MV-4-11 (cell line): Measurements from ENCODE around the gene BRD2.

Experiments
- DNase-seq: peaks from one replicate; lab custom pipeline; 2025; lab: John Stamatoyannopoulos, UW

The BRD2 gene

DNA sequence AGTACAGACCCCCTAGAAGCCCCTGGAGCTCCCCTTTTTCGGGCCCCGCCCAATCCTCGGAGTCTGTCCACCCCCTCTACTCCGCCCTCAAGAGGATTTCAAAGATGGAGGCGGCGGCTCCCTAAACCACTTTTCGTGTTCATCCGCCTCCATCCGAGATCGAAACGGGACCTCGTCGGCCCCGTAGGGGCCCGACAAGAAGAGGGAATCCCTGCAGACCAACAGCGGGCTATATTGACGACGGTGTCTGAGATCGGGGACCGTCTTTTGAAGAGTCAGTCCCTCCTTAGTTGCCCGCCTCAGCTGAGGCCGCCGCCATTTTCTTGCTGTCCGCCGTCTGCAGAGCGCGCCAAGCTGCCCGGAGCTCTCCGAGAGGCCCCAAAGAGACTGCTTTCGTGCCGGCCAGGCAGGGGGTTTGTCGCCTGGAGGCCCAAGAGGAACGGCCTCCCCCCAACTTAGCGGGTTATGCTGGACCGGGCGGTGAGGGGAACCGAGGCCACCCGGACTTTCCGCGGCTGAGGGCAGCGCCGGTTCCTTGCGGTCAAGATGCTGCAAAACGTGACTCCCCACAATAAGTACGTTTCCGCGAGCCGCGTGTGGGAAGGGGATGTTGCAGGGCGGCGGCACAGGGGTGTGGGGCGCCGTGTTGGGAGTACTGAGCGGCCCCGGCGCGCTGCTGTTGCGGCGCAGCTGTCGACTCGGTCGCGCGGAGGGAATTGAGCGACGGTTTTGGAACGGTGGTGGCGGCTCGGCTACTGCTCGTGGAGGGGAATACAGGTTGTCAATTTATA is 4.2 kb downstream of the BRD2 start:
- DNase-seq: peak; percentile 48

DNA sequence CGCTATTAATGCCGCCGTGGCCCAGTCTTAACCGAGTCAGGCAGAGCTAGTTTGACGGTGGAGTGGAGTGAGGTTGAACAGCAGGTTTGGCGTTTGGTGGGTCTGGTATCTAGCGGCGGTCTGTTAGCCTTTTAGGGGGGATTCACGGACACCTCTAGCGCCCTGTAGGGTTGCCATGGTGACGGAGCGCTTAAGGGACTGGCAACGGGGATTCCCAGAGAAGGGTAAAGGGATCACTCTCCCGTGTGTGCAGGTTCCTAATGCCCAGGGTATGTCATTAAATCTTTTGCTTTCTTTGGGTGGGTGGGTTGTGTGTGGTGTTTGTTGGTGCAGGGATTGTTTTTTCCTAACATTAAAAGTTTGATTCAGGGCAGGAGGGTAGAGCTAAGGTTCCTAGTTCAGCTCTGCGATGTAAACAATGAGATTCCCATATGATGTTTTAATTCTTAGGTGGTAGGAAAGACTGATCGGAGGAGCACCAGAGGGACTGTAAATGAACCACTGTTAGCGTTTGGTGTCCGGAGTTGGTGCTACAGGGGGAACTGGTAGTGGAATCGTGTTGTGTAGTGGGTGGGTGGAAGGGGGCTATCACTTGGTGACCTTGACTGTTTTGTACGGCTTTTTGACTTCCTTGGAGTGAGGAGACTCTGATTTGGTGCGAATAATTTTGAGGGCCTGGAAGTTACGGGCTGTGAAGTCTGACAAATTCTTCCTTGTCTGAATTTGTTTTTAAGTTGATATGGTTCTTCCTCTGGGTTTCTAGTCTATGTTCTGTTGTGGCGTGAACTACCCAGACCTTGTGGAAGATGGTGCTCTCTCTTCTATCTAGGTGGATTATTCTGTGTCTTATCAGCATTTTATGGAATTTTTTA is 5.0 kb downstream of the BRD2 start:
- DNase-seq: no peak

- DNase-seq: peak; percentile 58
Measured at GRCh38 chr6:32974016-32974333, 5.6 kb downstream of the BRD2 start.

DNA sequence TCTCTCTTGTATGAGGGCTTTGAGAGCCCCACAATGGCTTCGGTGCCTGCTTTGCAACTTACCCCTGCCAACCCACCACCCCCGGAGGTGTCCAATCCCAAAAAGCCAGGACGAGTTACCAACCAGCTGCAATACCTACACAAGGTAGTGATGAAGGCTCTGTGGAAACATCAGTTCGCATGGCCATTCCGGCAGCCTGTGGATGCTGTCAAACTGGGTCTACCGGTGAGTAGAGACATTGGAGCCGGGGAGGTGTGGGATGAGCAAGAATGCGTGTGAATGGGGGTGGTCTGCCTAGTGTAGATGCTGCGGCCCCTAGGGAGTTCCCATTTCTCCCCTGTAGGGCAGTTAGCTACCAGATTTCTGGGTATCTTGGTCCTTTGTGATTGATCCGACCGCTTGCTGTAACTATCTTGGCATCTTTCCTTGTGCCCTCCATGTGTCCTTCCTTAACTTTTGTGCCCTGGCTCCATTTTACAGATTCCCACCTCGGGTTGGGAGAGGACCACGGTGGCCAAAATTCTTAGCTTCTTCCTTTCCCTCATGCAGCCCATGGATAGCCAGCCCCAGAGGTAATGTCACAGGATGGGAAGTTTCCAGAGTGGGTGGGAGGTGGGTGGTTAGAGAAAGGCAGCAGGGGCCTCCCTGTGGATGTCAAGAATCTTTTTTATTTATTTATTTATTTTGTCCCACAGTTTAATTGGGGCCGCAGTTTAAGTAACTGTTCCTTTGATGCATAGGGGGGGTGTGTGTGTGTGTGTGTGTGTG is 6.3 kb downstream of the BRD2 start:
- DNase-seq: no peak

GRCh38 chr6:32975886-32976285 is 7.5 kb downstream of the BRD2 start:
- DNase-seq: no peak

- no peak for DNase-seq
Measured at GRCh38 chr6:32976334-32977069, 8.1 kb downstream of the BRD2 start.

DNA sequence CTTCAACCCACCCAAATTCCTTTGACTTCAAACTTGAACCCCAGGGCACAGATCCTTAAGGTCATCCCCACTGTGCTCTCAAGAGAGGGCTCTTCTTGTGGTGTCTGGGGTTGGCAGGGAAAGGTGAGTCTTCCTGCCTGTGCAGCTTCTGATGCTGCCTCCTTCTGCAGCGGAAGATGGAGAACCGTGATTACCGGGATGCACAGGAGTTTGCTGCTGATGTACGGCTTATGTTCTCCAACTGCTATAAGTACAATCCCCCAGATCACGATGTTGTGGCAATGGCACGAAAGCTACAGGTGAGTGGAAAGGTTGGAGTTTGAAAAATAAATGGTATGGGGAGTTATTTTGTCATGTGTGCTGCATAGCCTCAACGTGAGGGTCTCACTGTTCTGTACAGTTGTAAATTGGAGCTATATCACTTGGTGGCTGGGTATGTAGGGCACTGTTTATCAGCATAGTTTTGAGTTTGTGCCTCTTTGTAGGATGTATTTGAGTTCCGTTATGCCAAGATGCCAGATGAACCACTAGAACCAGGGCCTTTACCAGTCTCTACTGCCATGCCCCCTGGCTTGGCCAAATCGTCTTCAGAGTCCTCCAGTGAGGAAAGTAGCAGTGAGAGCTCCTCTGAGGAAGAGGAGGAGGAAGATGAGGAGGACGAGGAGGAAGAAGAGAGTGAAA is 9.0 kb downstream of the BRD2 start:
- no peak for DNase-seq

DNA sequence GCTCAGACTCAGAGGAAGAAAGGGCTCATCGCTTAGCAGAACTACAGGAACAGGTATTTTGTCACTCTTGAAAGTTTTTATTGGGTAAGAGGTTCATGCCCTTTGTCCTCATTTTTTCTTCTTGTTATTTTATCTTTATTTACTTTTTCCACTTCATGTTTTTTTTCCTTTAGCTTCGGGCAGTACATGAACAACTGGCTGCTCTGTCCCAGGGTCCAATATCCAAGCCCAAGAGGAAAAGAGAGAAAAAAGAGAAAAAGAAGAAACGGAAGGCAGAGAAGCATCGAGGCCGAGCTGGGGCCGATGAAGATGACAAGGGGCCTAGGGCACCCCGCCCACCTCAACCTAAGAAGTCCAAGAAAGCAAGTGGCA is 9.5 kb downstream of the BRD2 start:
- DNase-seq: no peak

DNA sequence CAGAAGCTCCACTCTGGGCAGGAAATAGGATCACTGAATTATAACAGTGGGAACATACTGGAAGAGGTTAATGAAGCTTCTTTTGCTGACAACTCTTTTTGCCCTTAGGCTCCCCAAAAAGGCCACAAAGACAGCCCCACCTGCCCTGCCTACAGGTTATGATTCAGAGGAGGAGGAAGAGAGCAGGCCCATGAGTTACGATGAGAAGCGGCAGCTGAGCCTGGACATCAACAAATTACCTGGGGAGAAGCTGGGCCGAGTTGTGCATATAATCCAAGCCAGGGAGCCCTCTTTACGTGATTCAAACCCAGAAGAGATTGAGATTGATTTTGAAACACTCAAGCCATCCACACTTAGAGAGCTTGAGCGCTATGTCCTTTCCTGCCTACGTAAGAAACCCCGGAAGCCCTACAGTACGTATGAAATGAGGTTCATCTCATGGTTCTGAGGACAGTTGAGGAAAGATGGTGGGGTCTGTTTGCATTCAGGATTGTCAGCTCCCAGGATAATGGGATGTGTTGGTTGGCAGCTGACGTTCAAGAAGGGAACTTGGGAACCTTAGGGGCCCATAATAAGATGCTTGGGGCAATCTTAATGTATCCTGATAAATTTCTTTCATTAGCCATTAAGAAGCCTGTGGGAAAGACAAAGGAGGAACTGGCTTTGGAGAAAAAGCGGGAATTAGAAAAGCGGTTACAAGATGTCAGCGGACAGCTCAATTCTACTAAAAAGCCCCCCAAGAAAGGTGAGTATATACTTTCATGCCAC is 11.5 kb downstream of the BRD2 start:
- DNase-seq: no peak

GRCh38 chr6:32980488-32981038 is 12.2 kb downstream of the BRD2 start:
- no peak for DNase-seq

GRCh38 chr6:32982084-32982701 is 13.8 kb downstream of the BRD2 start:
- peak; percentile 78 for DNase-seq

DNA sequence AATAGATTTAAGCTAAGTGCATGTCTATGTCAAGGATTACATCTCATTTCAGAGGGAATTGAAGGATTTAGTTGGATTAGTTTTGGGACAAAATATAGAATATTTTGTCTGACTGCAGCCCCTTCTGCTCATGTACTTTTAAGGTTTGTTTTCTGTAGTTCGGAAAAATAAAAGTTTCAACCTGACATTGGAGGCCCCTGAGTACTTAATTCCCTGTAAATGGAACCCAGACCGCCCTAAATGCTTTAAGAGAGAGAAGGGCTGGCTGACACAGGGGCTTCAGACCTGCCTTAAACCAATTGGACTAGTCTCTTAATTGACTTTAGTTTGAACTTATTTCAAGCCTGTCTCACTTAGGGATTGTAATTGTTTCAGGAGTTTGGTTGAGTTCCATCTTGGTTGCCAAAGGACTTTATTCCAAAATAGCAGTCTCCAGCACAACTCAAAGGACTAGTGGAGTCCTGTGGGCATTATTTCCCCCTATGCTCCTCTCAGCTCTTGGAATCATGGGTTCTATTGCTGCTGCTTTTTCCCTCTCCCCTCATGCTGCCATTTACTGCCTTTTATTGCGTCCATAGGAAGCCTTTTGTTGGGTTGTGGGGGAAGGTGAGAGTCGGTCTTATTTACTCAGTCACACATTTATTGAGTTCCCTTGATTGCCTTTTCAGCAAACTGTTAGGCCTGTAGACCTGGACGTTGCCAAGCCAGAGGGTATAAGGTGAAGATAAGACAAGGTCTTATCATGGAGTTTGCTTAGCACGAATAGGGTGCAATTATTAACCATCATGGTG is 14.5 kb downstream of the BRD2 start:
- no peak for DNase-seq

GRCh38 chr6:32983493-32983848 is 15.1 kb downstream of the BRD2 start:
- DNase-seq: no peak

GRCh38 chr6:32983964-32984621 is 15.7 kb downstream of the BRD2 start:
- DNase-seq: no peak

GRCh38 chr6:32984622-32985389 is 16.4 kb downstream of the BRD2 start:
- peak; percentile 75 for DNase-seq

DNA sequence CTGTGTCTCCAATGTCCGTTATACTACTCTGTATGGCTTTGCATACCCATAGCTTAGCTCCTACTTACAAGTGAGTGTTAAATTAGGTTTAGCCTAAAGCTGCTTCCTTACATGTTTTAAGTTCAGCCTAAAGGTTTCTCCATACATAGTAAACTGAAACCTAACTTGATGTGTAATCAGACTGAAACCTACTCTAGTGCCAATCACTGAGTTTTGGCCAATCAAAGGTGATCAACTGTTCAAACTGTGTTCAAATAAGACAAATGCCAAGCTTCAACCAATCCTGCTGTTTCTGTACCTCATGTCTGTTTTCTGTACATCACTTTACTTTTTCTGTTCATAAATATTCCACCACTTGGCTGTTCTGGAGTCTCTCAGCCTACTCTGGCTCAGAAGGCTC is 21.0 kb downstream of the BRD2 start:
- no peak for DNase-seq

- no peak for DNase-seq
Measured at GRCh38 chr6:32991972-32992371, 23.6 kb downstream of the BRD2 start.
